Progenitor cell of endocrine pancreas (in vitro differentiated cells): Measurements from ENCODE around the gene LRRN1. TPM values are rescaled to one million over a fixed set of nuclear protein-coding genes. Genes with fewer than 3 reads are reported as not detected.

Experiments
- DNase-seq: peaks from one replicate; pipeline ENCODE4 v3.0.0; 2021; ENCODE audit warnings: low spot score; ENCODE audit not compliant: unreplicated experiment
- H3K27ac Mint-ChIP-seq: 2 replicates; pipeline ENCODE4 v1.8.0; 2021; ENCODE audit warnings: mild to moderate bottlenecking, moderate library complexity, mixed read lengths
- H3K27me3 Mint-ChIP-seq: 2 replicates; pipeline ENCODE4 v1.8.0; 2021; ENCODE audit warnings: mixed read lengths
- H3K36me3 Mint-ChIP-seq: 2 replicates; pipeline ENCODE4 v1.8.0; 2022; ENCODE audit warnings: mixed read lengths; ENCODE audit not compliant: insufficient read depth
- H3K4me1 Mint-ChIP-seq: 2 replicates; pipeline ENCODE4 v1.8.0; 2021; ENCODE audit warnings: low read depth, mixed read lengths
- H3K4me3 Mint-ChIP-seq: 2 replicates; pipeline ENCODE4 v1.8.0; 2021; ENCODE audit warnings: low read depth, mild to moderate bottlenecking, moderate library complexity, mixed read lengths
- H3K9me3 Mint-ChIP-seq: 2 replicates; pipeline ENCODE4 v1.8.0; 2021; ENCODE audit warnings: low read depth, mixed read lengths
- CTCF ChIP-seq: fragments of 200-600 bp; sonication (generic); IDR thresholded peaks from one replicate; pipeline ENCODE4 v1.5.0; 2021; ENCODE audit warnings: antibody characterized with exemption, mild to moderate bottlenecking; ENCODE audit not compliant: unreplicated experiment
- total RNA-seq: library from RNA; stranded (reverse); gene quantifications from 2 replicates; pipeline ENCODE4 v1.2.1, GENCODE V29; 2021

Gene LRRN1
- total RNA-seq, 1 donor from 2014 or later = 222 TPM

DNA sequence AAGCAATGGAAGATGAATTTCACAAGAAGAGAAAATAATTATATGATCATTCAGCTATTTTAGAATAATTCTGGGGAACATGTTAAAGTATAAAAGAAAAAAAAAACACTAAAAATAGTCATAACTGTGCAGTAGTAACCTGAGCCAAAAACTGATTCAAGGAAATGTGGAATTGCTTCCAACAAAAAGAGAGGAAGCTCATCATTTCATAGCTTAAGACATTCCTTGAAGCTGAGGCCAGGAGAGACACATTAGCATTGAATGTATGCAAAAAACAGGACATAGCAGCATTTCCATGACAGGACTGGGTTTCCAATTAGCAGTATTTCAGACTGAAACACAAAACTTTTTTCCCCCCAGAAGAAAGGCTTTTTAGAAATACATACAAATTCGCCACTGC, 27.7 kb upstream of the LRRN1 start:
- TF ChIP-seq CTCF = no peak
- Mint-ChIP-seq H3K9me3 (peaks cover 9% of the 10 kb centered on the region), H3K27me3 (no peaks in the 10 kb centered on the region), H3K27ac (no peak overlapping the region), H3K4me1 (no peaks in the 10 kb centered on the region), H3K36me3 (peaks cover 2% of the 10 kb centered on the region), H3K4me3 (no peak overlapping the region)
- no peak for DNase-seq

DNA sequence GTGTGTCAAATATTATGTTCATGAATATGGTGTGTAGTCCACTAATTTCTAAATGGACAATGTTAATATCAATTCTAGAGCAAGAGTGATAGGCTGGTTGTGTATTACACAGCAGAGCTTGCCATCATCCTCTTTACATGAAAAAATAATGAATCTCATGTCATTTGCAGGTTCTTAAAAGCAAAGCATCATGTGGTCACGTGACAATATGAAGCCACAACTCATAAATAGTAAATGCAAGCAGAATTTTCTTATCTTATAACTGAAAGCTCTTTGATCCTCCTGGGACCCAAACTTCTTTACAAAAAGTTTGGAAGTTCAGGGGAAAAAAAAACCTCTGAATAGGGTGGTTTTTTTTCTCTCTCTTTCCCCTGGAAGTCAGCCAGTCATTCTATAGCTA, 26.9 kb upstream of the LRRN1 start:
- Mint-ChIP-seq H3K4me3 (no peak overlapping the region), H3K27me3 (no peaks in the 10 kb centered on the region), H3K9me3 (peaks cover 11% of the 10 kb centered on the region), H3K36me3 (peaks cover 2% of the 10 kb centered on the region), H3K4me1 (no peaks in the 10 kb centered on the region), H3K27ac (no peak overlapping the region)
- TF ChIP-seq CTCF = no peak
- no peak for DNase-seq

GRCh38 chr3:3772920-3773319, 26.3 kb upstream of the LRRN1 start:
- peaks cover 2% of the 10 kb centered on the region for H3K36me3 Mint-ChIP-seq
- TF ChIP-seq CTCF = no peak
- H3K27ac Mint-ChIP-seq = no peak overlapping the region
- no peaks in the 10 kb centered on the region for H3K4me1 Mint-ChIP-seq
- no peak for DNase-seq
- no peaks in the 10 kb centered on the region for H3K27me3 Mint-ChIP-seq
- H3K9me3 Mint-ChIP-seq = peaks cover 11% of the 10 kb centered on the region
- no peak overlapping the region for H3K4me3 Mint-ChIP-seq

- Mint-ChIP-seq H3K4me1 (no peaks in the 10 kb centered on the region), H3K9me3 (peaks cover 11% of the 10 kb centered on the region), H3K36me3 (peaks cover 2% of the 10 kb centered on the region), H3K27ac (no peak overlapping the region), H3K4me3 (no peak overlapping the region), H3K27me3 (no peaks in the 10 kb centered on the region)
- no peak for TF ChIP-seq CTCF
- DNase-seq = no peak
These were observed 22.6 kb upstream of the LRRN1 start for GRCh38 chr3:3776607-3777006.

DNA sequence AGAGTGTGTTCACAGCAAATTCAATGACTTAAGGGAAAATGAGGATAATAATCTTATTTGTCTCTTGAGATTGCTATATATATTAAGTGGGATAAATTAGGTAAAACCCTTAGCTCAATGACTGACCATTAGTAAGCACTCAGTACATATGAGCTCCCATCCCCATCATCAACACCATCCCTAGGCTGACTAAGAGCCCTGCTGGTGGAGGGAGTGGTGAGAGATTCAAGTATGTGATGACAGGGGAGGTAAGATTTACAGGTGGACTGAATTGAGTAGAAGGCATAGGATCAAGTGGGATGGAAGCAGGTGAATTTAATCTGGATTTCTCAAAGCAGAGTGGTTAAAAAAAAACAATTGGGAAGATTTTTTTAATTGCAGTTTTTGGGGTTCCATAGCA, 21.0 kb upstream of the LRRN1 start:
- peaks cover 3% of the 10 kb centered on the region for H3K27me3 Mint-ChIP-seq
- no peak overlapping the region for H3K4me3 Mint-ChIP-seq
- TF ChIP-seq CTCF = no peak
- no peak for DNase-seq
- H3K9me3 Mint-ChIP-seq = peaks cover 11% of the 10 kb centered on the region
- H3K27ac Mint-ChIP-seq = no peak overlapping the region
- H3K4me1 Mint-ChIP-seq = no peaks in the 10 kb centered on the region
- peaks cover 2% of the 10 kb centered on the region for H3K36me3 Mint-ChIP-seq
